HEK293 (cell line): Measurements from ENCODE around the gene AGFG1.

ENCODE experiments used
- CTCF ChIA-PET: fragments of 350-600 bp; formaldehyde crosslinking; extraction: SDS; loops from one replicate; lab custom pipeline; 2021; ENCODE audit warnings: antibody characterized with exemption; lab: Yijun Ruan, JAX
- POLR2A ChIA-PET: fragments of 300-600 bp; formaldehyde crosslinking; extraction: SDS; loops from one replicate; lab custom pipeline; 2020; ENCODE audit warnings: antibody characterized with exemption, inconsistent platforms; lab: Yijun Ruan, JAX
- H3K27ac ChIP-seq: fragments of 200-500 bp; sonication (Bioruptor generic); 2 replicates; pipeline ENCODE4 v1.5.1; 2014; ENCODE audit warnings: low read depth, low read length, control low read depth, inconsistent platforms; ENCODE audit errors: extremely low read depth
- H3K36me3 ChIP-seq, 2 experiments: fragments of 200-500 bp in 1 of 2; sonication (Bioruptor generic) in 1 of 2; 1 replicate in 1 of 2; 2 replicates in 1 of 2; pipeline ENCODE4 v1.5.1; 2014 to 2017; ENCODE audit warnings: inconsistent platforms in 2 of 2, low read length in 2 of 2; ENCODE audit not compliant: control insufficient read depth in 2 of 2, insufficient read depth in 1 of 2
- H3K4me1 ChIP-seq: fragments of 200-500 bp; sonication (Bioruptor generic); 2 replicates; pipeline ENCODE4 v1.5.1; 2014; ENCODE audit warnings: mild to moderate bottlenecking, low read length, inconsistent platforms; ENCODE audit not compliant: control insufficient read depth, insufficient read depth
- H3K4me3 ChIP-seq: 2 replicates; pipeline ENCODE4 v1.5.1; 2011; ENCODE audit warnings: low read depth, mild to moderate bottlenecking, control low read depth, low read length, moderate library complexity
- H3K9me3 ChIP-seq: fragments of 200-500 bp; sonication (Bioruptor generic); 2 replicates; pipeline ENCODE4 v1.5.1; 2014; ENCODE audit warnings: low read depth, low read length, inconsistent platforms; ENCODE audit not compliant: control insufficient read depth, insufficient read depth
- GFI1B ChIP-seq: fragments of 450-650 bp; formaldehyde crosslinking; IDR thresholded peaks from 2 replicates; pipeline ENCODE4 v1.5.1; 2016; ENCODE audit warnings: missing biosample characterization, missing genetic modification characterization
- IKZF3 ChIP-seq: fragments of 450-650 bp; IDR thresholded peaks from 2 replicates; pipeline ENCODE4 v1.5.0; 2018; ENCODE audit warnings: missing biosample characterization, mild to moderate bottlenecking, missing genetic modification characterization, moderate library complexity
- MEIS1 ChIP-seq: sonication (generic); formaldehyde crosslinking; IDR thresholded peaks from 2 replicates; pipeline ENCODE4 v1.8.1; 2022; ENCODE audit warnings: missing genetic modification reagents, mild to moderate bottlenecking, borderline replicate concordance
- MYNN ChIP-seq: fragments of 450-650 bp; formaldehyde crosslinking; IDR thresholded peaks from 2 replicates; pipeline ENCODE4 v1.5.1; 2016; ENCODE audit warnings: missing biosample characterization, missing genetic modification characterization, borderline replicate concordance
- PRDM4 ChIP-seq: fragments of 450-650 bp; formaldehyde crosslinking; IDR thresholded peaks from 2 replicates; pipeline ENCODE4 v1.5.1; 2017; ENCODE audit warnings: missing biosample characterization, missing genetic modification characterization
- SETDB1 ChIP-seq: IDR thresholded peaks from one replicate; pipeline ENCODE4 v1.6.1; 2017; ENCODE audit warnings: mild to moderate bottlenecking, low read length, moderate library complexity, mixed read lengths; ENCODE audit not compliant: insufficient read length
- SP3 ChIP-seq: fragments of 450-650 bp; formaldehyde crosslinking; IDR thresholded peaks from 2 replicates; pipeline ENCODE4 v1.5.1; 2016; ENCODE audit warnings: missing biosample characterization, missing genetic modification characterization
- ZBTB7A ChIP-seq: fragments of 450-650 bp; formaldehyde crosslinking; IDR thresholded peaks from 2 replicates; pipeline ENCODE4 v1.5.1; 2016; ENCODE audit warnings: low read depth, missing biosample characterization, missing genetic modification characterization
- ZFHX2 ChIP-seq: fragments of 450-650 bp; formaldehyde crosslinking; conservative IDR thresholded peaks from 2 replicates; pipeline ENCODE4 v1.5.1; 2016; ENCODE audit warnings: missing biosample characterization, missing genetic modification characterization
- ZNF26 ChIP-seq: fragments of 450-650 bp; formaldehyde crosslinking; IDR thresholded peaks from 2 replicates; pipeline ENCODE4 v1.5.1; 2016; ENCODE audit warnings: missing biosample characterization, missing genetic modification characterization
- ZNF266 ChIP-seq: fragments of 450-650 bp; formaldehyde crosslinking; IDR thresholded peaks from 2 replicates; pipeline ENCODE4 v1.5.1; 2016; ENCODE audit warnings: missing biosample characterization, missing genetic modification characterization, low read depth
- ZNF274 ChIP-seq, 2 experiments: fragments of 200-500 bp in 1 of 2; fragments of 450-650 bp in 1 of 2; sonication (Bioruptor generic) in 1 of 2; formaldehyde crosslinking in 1 of 2; IDR thresholded peaks; 2 replicates each; pipeline versions ENCODE4 v1.5.1 to v1.6.1; 2014 to 2016; ENCODE audit warnings: borderline replicate concordance in 1 of 2, inconsistent platforms in 1 of 2, low read length in 1 of 2, missing biosample characterization in 1 of 2, missing genetic modification characterization in 1 of 2
- ZNF341 ChIP-seq: fragments of 450-650 bp; formaldehyde crosslinking; IDR thresholded peaks from 2 replicates; pipeline ENCODE4; 2016; ENCODE audit warnings: low read depth, missing biosample characterization, missing genetic modification characterization
- ZNF426 ChIP-seq: fragments of 450-650 bp; formaldehyde crosslinking; IDR thresholded peaks from 2 replicates; pipeline ENCODE4 v1.5.1; 2017; ENCODE audit warnings: missing biosample characterization, missing genetic modification characterization, mild to moderate bottlenecking, inconsistent platforms, moderate library complexity
- ZNF561 ChIP-seq: fragments of 450-650 bp; IDR thresholded peaks from 2 replicates; pipeline ENCODE4 v1.5.1; 2018; ENCODE audit warnings: missing biosample characterization, missing genetic modification characterization, borderline replicate concordance
- ZNF571 ChIP-seq: fragments of 450-650 bp; formaldehyde crosslinking; IDR thresholded peaks from 2 replicates; pipeline ENCODE4 v1.5.0; 2017; ENCODE audit warnings: missing biosample characterization, missing genetic modification characterization
- ZNF610 ChIP-seq: fragments of 450-650 bp; formaldehyde crosslinking; IDR thresholded peaks from 2 replicates; pipeline ENCODE4 v1.5.1; 2016; ENCODE audit warnings: missing biosample characterization, missing genetic modification characterization, borderline replicate concordance
- ZNF701 ChIP-seq: fragments of 450-650 bp; formaldehyde crosslinking; IDR thresholded peaks from 2 replicates; pipeline ENCODE4 v1.5.1; 2016; ENCODE audit warnings: missing biosample characterization, missing genetic modification characterization
- ZNF707 ChIP-seq: fragments of 450-650 bp; formaldehyde crosslinking; IDR thresholded peaks from 2 replicates; pipeline ENCODE4 v1.5.1; 2016; ENCODE audit warnings: missing biosample characterization, missing genetic modification characterization
- ZNF777 ChIP-seq: fragments of 450-650 bp; formaldehyde crosslinking; IDR thresholded peaks from 2 replicates; pipeline ENCODE4 v1.5.1; 2017; ENCODE audit warnings: missing biosample characterization, missing genetic modification characterization, borderline replicate concordance
- TF ChIP-seq, protein P1 (sequence below): fragments of 450-650 bp; formaldehyde crosslinking; IDR thresholded peaks from 2 replicates; pipeline ENCODE4 v1.5.1; 2017; ENCODE audit warnings: missing biosample characterization, missing genetic modification characterization
- TF ChIP-seq, protein P2 (sequence below): fragments of 450-650 bp; formaldehyde crosslinking; conservative IDR thresholded peaks from 2 replicates; pipeline ENCODE4 v1.5.1; 2016; ENCODE audit warnings: low read depth, missing biosample characterization, missing genetic modification characterization

The AGFG1 gene

DNA sequence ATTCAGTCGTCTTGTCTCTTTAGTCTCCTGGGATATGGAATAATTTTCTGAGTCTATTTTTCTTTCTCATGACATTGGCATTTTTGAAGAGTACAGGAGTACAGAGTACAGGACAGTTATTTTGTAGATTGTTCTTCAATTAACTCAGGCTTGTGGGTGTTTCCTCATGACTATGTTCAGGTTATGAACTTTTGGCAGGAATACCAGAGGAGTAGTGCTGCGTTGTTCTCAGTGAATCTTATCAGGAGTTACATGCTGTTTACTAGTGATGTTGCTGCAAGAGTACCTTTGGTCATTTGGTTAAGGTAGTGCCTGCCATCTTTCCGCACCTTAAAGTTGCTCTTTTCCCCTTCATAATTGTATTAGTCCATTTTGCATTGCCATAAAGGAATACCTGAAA is 41.3 kb upstream of the AGFG1 start (continued):
- TF ChIP-seq ZNF777 (tag by site-specific recombination) = no peak
- no peak for TF ChIP-seq PRDM4 (tag by site-specific recombination)
- TF ChIP-seq, protein P1, sequence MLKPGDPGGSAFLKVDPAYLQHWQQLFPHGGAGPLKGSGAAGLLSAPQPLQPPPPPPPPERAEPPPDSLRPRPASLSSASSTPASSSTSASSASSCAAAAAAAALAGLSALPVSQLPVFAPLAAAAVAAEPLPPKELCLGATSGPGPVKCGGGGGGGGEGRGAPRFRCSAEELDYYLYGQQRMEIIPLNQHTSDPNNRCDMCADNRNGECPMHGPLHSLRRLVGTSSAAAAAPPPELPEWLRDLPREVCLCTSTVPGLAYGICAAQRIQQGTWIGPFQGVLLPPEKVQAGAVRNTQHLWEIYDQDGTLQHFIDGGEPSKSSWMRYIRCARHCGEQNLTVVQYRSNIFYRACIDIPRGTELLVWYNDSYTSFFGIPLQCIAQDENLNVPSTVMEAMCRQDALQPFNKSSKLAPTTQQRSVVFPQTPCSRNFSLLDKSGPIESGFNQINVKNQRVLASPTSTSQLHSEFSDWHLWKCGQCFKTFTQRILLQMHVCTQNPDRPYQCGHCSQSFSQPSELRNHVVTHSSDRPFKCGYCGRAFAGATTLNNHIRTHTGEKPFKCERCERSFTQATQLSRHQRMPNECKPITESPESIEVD (tag by site-specific recombination) = no peak
- no peak for TF ChIP-seq ZNF26
- no peak for TF ChIP-seq ZNF341 (tag by site-specific recombination)
- no peak for TF ChIP-seq ZBTB7A
- TF ChIP-seq ZNF571 (tag by site-specific recombination) = no peak
- no peak for TF ChIP-seq GFI1B (tag by site-specific recombination)
- TF ChIP-seq SP3 = no peak

DNA sequence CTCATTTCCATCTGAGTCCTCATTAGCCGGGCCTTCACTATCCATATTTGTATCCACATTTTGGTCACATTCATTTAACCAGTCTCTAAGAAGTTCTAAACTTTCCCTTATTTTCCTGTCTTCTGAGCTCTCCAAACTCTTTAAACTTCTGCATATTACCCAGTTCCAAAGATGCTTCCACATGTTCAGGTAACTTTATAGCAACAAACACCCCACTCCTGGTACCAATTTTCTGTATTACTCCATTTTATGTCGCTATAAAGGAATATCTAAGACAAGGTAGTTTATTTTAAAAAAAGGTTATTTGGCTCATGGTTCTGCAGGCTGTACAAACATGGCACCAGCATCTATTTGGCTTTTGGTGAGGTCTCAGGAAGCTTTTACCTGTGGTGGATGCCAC is 38.8 kb upstream of the AGFG1 start:
- H3K4me1 ChIP-seq = no peaks in the 10 kb centered on the region
- H3K9me3 ChIP-seq = no peaks in the 10 kb centered on the region
- H3K27ac ChIP-seq = no peak overlapping the region
- no peaks in the 10 kb centered on the region for H3K36me3 ChIP-seq
- no peak overlapping the region for H3K4me3 ChIP-seq
- CTCF ChIA-PET = interaction anchor here (1.0 kb wide), 1 partner anchor 38 kb away, joined by 3 read pairs; no protein-coding TSS in a partner anchor
- TF ChIP-seq ZNF701 (tag by site-specific recombination) (no peak), SETDB1 (peak; percentile 34), ZNF707 (tag by site-specific recombination) (peak; percentile 96)
- POLR2A ChIA-PET = no interaction called here

DNA sequence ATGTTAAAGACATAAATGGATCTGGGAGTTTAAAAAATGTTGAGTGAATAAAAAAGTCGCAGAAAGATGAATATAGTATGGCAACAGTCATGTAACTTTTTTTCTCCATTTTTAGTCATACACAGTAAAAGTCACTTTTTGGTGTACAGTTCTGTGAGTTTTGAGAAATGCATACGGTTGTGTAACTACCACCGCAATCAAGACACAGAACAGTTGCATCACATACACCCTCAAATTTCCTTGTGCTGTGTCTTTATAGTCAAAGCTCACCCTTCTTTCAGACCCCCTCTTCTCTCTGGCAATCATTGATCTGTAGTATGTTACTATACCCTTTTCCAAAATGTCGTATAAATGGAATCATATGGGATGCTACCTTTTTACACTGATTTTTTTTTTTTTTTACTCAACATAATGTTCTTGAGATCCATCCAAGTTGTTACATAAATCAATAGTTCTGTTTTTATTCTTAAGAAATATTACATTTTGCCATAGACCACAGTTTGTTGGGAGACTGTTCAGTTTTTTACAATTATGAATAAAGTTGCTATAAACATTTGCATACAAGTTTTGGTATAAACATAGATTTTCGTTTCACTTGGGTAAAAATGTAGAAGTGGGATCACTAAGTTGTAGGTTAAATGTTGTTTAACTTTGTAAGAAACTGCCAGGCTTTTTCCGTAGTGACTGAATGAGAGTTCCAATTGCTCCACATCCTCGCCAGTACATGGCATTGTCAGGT is 35.4 kb upstream of the AGFG1 start:
- POLR2A ChIA-PET = no interaction called here
- no peaks in the 10 kb centered on the region for H3K36me3 ChIP-seq
- no peak overlapping the region for H3K4me3 ChIP-seq
- H3K4me1 ChIP-seq = no peaks in the 10 kb centered on the region
- no peaks in the 10 kb centered on the region for H3K9me3 ChIP-seq
- CTCF ChIA-PET = no interaction called here
- H3K27ac ChIP-seq = no peak overlapping the region
- TF ChIP-seq ZNF610 (tag by site-specific recombination) = no peak
- no peak for TF ChIP-seq ZNF274 (IDR thresholded peaks at IDR 0.05; ENCODE audit: low read length)
- no peak for TF ChIP-seq ZNF274 (tag by site-specific recombination; IDR thresholded peaks at IDR 0.05; ENCODE audit: borderline replicate concordance)
- TF ChIP-seq ZNF701 (tag by site-specific recombination) = no peak
- TF ChIP-seq ZFHX2 (tag by site-specific recombination) = no peak
- no peak for TF ChIP-seq ZNF266
- TF ChIP-seq IKZF3 (tag by site-specific recombination) = no peak
- no peak for TF ChIP-seq MYNN (tag by site-specific recombination)
- no peak for TF ChIP-seq ZNF561 (tag by site-specific recombination)
- no peak for TF ChIP-seq ZNF426 (tag by site-specific recombination)
- TF ChIP-seq MEIS1 (CRISPR knock-in tag) = no peak
- TF ChIP-seq, protein P2, sequence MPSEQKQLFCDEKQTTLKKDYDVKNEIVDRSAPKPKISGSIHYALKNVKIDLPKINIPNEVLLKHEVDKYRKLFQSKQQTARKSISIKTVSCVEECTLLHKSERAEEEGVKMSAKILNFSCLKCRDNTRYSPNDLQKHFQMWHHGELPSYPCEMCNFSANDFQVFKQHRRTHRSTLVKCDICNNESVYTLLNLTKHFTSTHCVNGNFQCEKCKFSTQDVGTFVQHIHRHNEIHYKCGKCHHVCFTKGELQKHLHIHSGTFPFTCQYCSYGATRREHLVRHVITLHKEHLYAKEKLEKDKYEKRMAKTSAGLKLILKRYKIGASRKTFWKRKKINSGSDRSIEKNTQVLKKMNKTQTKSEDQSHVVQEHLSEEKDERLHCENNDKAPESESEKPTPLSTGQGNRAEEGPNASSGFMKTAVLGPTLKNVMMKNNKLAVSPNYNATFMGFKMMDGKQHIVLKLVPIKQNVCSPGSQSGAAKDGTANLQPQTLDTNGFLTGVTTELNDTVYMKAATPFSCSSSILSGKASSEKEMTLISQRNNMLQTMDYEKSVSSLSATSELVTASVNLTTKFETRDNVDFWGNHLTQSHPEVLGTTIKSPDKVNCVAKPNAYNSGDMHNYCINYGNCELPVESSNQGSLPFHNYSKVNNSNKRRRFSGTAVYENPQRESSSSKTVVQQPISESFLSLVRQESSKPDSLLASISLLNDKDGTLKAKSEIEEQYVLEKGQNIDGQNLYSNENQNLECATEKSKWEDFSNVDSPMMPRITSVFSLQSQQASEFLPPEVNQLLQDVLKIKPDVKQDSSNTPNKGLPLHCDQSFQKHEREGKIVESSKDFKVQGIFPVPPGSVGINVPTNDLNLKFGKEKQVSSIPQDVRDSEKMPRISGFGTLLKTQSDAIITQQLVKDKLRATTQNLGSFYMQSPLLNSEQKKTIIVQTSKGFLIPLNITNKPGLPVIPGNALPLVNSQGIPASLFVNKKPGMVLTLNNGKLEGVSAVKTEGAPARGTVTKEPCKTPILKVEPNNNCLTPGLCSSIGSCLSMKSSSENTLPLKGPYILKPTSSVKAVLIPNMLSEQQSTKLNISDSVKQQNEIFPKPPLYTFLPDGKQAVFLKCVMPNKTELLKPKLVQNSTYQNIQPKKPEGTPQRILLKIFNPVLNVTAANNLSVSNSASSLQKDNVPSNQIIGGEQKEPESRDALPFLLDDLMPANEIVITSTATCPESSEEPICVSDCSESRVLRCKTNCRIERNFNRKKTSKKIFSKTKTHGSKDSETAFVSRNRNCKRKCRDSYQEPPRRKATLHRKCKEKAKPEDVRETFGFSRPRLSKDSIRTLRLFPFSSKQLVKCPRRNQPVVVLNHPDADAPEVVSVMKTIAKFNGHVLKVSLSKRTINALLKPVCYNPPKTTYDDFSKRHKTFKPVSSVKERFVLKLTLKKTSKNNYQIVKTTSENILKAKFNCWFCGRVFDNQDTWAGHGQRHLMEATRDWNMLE (tag by site-specific recombination) = no peak
